Natural killer cell (primary cell): Measurements from ENCODE around the gene NTRK2. TPM values are rescaled to one million over a fixed set of nuclear protein-coding genes. Genes with fewer than 3 reads are reported as not detected.

ENCODE experiments used
- ATAC-seq, 3 donors: fragments of 150-1000 bp in 2 of 3; fragments of 200-7000 bp in 1 of 3; cut with Tn5 transposase; 1 replicate in 1 of 3; 2 replicates in 2 of 3; pipeline ENCODE4 v1.10.0; 2021; ENCODE audit warnings: mild to moderate bottlenecking in 2 of 3, moderate library complexity in 2 of 3
- DNase-seq, 2 donors: peaks; one replicate each; pipeline versions ENCODE4 v3.0.0 to v3.0.0-alpha.2; 2013 to 2021; ENCODE audit warnings: mixed read lengths in 1 of 2
- H3K27ac ChIP-seq: one replicate; pipeline ENCODE4 v1.5.1; 2013; ENCODE audit warnings: mild to moderate bottlenecking, low read length
- H3K27me3 ChIP-seq: one replicate; pipeline ENCODE4 v1.6.1; 2013; ENCODE audit warnings: low read length; ENCODE audit not compliant: control insufficient read depth, insufficient read depth
- H3K36me3 ChIP-seq: one replicate; pipeline ENCODE4 v1.6.1; 2013; ENCODE audit warnings: low read length; ENCODE audit not compliant: control insufficient read depth, insufficient read depth
- H3K4me1 ChIP-seq: one replicate; pipeline ENCODE4 v1.6.1; 2013; ENCODE audit warnings: low read length; ENCODE audit not compliant: control insufficient read depth, insufficient read depth
- H3K4me3 ChIP-seq: one replicate; pipeline ENCODE4 v1.5.1; 2013; ENCODE audit warnings: low read length
- H3K9me3 ChIP-seq: one replicate; pipeline ENCODE4 v1.6.1; 2013; ENCODE audit warnings: low read length; ENCODE audit not compliant: control insufficient read depth, insufficient read depth
- H3K27ac Mint-ChIP-seq, 2 donors: one replicate each; pipeline ENCODE4 v1.8.0; 2022; ENCODE audit warnings: mild to moderate bottlenecking in 2 of 2, mixed read lengths in 2 of 2, moderate library complexity in 1 of 2
- H3K27me3 Mint-ChIP-seq, 2 donors: one replicate each; pipeline ENCODE4 v1.8.0; 2022; ENCODE audit warnings: low read depth in 2 of 2, mixed read lengths in 2 of 2
- H3K36me3 Mint-ChIP-seq: one replicate; pipeline ENCODE4 v1.8.0; 2022; ENCODE audit warnings: mixed read lengths
- H3K4me1 Mint-ChIP-seq, 2 donors: one replicate each; pipeline ENCODE4 v1.8.0; 2022; ENCODE audit warnings: mixed read lengths in 2 of 2
- H3K4me3 Mint-ChIP-seq: one replicate; pipeline ENCODE4 v1.8.0; 2022; ENCODE audit warnings: mild to moderate bottlenecking, moderate library complexity, mixed read lengths
- H3K9me3 Mint-ChIP-seq, 2 donors: one replicate each; pipeline ENCODE4 v1.8.0; 2022; ENCODE audit warnings: mixed read lengths in 2 of 2
- CTCF ChIP-seq: fragments of 200-600 bp; IDR thresholded peaks from one replicate; pipeline ENCODE4 v1.8.0; 2022; ENCODE audit warnings: antibody characterized with exemption
- WGBS: methylation state at CpG from one replicate; pipeline ENCODE4 v1.1.7; 2013; ENCODE audit warnings: missing lambda C conversion rate; ENCODE audit not compliant: insufficient coverage; 5-methylcytosine and 5-hydroxymethylcytosine counted together
- intact Hi-C: fragments of 100-400 bp; cut with micrococcal nuclease; formaldehyde crosslinking; loops from one replicate; pipeline ENCODE4 v1.14.2; 2022
- total RNA-seq, 4 donors: library from RNA; stranded (reverse); fragments of 120-200 nt in 1 of 4; gene quantifications; one replicate each; pipeline versions ENCODE4 v1.2.3 to v1.2.4, GENCODE V29; 2013 to 2022

The NTRK2 gene
- total RNA-seq, 3 donors from 2014 or later (not counting 1 experiment from before 2014, with no cell fraction given) = 0.08 TPM; not detected in 2

GRCh38 chr9:84966876-84967830, 297.6 kb downstream of the NTRK2 start:
- Mint-ChIP-seq H3K4me1 (no peaks in the 10 kb centered on the region), H3K36me3 (no peaks in the 10 kb centered on the region), H3K9me3 (peaks cover 0 to 2% of the 10 kb centered on the region in 2 donors), H3K27me3 (peaks cover 10 to 21% of the 10 kb centered on the region in 2 donors), H3K27ac (no peak overlapping the region), H3K4me3 (no peak overlapping the region)
- ATAC-seq = no peak
- Histone ChIP-seq H3K4me1 (no peaks in the 10 kb centered on the region), H3K27me3 (peaks cover 3% of the 10 kb centered on the region), H3K9me3 (no peaks in the 10 kb centered on the region), H3K27ac (no peak overlapping the region), H3K36me3 (no peaks in the 10 kb centered on the region), H3K4me3 (no peak overlapping the region)
- intact Hi-C loops = no loop called here
- TF ChIP-seq CTCF = no peak
- no peak for DNase-seq
- 93% methylated on average over 14 of the region's 15 CpGs for WGBS

- no peak overlapping the region for H3K4me3 Mint-ChIP-seq
- DNase-seq (no peak), ATAC-seq (no peak)
- TF ChIP-seq CTCF = no peak
- H3K27me3 ChIP-seq = peaks cover 3% of the 10 kb centered on the region
- H3K4me1 ChIP-seq = no peaks in the 10 kb centered on the region
- H3K9me3 ChIP-seq = no peaks in the 10 kb centered on the region
- no peaks in the 10 kb centered on the region for H3K4me1 Mint-ChIP-seq
- no peak overlapping the region for H3K27ac ChIP-seq
- H3K4me3 ChIP-seq = no peak overlapping the region
- H3K9me3 Mint-ChIP-seq = peaks cover 0 to 2% of the 10 kb centered on the region in 2 donors
- H3K27me3 Mint-ChIP-seq = peaks cover 10 to 30% of the 10 kb centered on the region in 2 donors
- no peak overlapping the region for H3K27ac Mint-ChIP-seq
- no peaks in the 10 kb centered on the region for H3K36me3 Mint-ChIP-seq
- 70% methylated on average over 4 of the region's 4 CpGs for WGBS
- intact Hi-C loops = no loop called here
- no peaks in the 10 kb centered on the region for H3K36me3 ChIP-seq
Measured at GRCh38 chr9:84969084-84969483, 299.6 kb downstream of the NTRK2 start.

- 100% methylated on average over 1 of the region's 2 CpGs for WGBS
Measured at GRCh38 chr9:84969736-84970135, 300.2 kb downstream of the NTRK2 start.

More at GRCh38 chr9:84969736-84970135, 300.2 kb downstream of the NTRK2 start:
- H3K27me3 ChIP-seq = peaks cover 3% of the 10 kb centered on the region
- H3K4me1 ChIP-seq = no peaks in the 10 kb centered on the region
- H3K9me3 ChIP-seq = no peaks in the 10 kb centered on the region
- H3K4me3 ChIP-seq = no peak overlapping the region
- intact Hi-C loops = no loop called here
- H3K36me3 ChIP-seq = no peaks in the 10 kb centered on the region
- Mint-ChIP-seq H3K4me3 (no peak overlapping the region), H3K4me1 (no peaks in the 10 kb centered on the region), H3K27me3 (peaks cover 5 to 24% of the 10 kb centered on the region in 2 donors), H3K36me3 (no peaks in the 10 kb centered on the region), H3K27ac (no peak overlapping the region), H3K9me3 (no peaks in the 10 kb centered on the region)
- H3K27ac ChIP-seq = no peak overlapping the region
- TF ChIP-seq CTCF = no peak
- DNase-seq (no peak), ATAC-seq (no peak)
